GM13976 (cell line): Measurements from ENCODE around the gene PRKAG2.
"Not testable (repeated sequence)": the region's sequence is repeated elsewhere in the genome, so short reads cannot be mapped to it uniquely, and the experiment has no call there.

Source experiments
- DNase-seq: peaks from one replicate; pipeline ENCODE4 v3.0.0; 2012; ENCODE audit warnings: low spot score
- in situ Hi-C: fragments of 300-500 bp; cut with MboI; formaldehyde crosslinking; loops from one replicate; pipeline ENCODE4 v1.12.0; 2022; ENCODE audit warnings: low sequenced_read_pairs, mixed read lengths, inconsistent platforms; ENCODE audit not compliant: unreplicated experiment
- TF ChIP-seq, protein P1 (sequence below): IDR thresholded peaks from 2 replicates; pipeline ENCODE4 v1.5.1; 2012; ENCODE audit warnings: borderline replicate concordance, mild to moderate bottlenecking; ENCODE audit not compliant: insufficient read depth; ENCODE audit errors: extremely low read depth, missing control alignments, control extremely low read depth

Gene PRKAG2

GRCh38 chr7:151575410-151575809 lies 301.5 kb downstream of the PRKAG2 start:
- TF ChIP-seq, protein P1, sequence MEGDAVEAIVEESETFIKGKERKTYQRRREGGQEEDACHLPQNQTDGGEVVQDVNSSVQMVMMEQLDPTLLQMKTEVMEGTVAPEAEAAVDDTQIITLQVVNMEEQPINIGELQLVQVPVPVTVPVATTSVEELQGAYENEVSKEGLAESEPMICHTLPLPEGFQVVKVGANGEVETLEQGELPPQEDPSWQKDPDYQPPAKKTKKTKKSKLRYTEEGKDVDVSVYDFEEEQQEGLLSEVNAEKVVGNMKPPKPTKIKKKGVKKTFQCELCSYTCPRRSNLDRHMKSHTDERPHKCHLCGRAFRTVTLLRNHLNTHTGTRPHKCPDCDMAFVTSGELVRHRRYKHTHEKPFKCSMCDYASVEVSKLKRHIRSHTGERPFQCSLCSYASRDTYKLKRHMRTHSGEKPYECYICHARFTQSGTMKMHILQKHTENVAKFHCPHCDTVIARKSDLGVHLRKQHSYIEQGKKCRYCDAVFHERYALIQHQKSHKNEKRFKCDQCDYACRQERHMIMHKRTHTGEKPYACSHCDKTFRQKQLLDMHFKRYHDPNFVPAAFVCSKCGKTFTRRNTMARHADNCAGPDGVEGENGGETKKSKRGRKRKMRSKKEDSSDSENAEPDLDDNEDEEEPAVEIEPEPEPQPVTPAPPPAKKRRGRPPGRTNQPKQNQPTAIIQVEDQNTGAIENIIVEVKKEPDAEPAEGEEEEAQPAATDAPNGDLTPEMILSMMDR, result no peak
- in situ Hi-C loops, result no loop called here
- no peak for DNase-seq

DNA sequence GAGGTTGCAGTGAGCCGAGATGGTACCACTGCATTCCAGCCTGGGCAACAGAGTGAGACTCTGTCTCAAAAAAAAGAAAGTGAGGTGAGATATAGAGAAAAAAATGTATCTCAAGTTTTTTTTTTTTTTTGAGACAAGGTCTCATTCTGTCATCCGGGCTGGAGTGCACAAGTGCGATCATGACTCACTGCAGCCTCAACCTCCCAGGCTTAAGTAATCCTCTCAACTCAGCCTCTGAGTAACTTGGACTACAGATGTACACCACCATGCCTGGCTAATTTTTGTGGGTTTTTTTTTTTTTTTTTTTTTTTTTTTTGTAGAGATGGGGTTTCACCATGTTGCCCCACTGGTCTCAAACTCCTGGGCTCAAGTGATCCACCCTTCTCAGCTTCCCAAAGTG lies 303.9 kb downstream of the PRKAG2 start:
- DNase-seq, result not testable (repeated sequence)

DNA sequence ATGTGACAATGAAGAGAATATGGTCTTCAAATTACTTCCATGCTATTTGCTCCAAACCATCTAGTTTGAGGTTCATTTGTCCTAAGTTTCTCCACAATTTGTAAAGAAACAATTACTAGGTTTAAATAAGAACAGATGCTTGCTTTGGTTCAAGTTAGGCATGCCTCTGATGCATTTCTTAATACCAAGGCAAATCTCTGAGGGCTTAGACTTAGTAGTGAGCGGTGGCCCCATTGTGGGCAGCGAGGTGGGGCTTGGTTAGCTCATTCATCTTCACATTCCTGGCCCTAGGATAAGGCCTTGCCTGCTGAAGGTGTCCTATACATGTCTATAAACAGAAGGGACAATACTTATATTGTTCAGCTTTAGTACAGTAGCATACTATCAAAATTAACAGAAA lies 304.8 kb downstream of the PRKAG2 start:
- TF ChIP-seq, protein P1, result no peak
- no peak for DNase-seq
- in situ Hi-C loops, result no loop called here

More for the DNA sequence above, 303.9 kb downstream of the PRKAG2 start:
- in situ Hi-C loops, result not testable (repeated sequence)

DNA sequence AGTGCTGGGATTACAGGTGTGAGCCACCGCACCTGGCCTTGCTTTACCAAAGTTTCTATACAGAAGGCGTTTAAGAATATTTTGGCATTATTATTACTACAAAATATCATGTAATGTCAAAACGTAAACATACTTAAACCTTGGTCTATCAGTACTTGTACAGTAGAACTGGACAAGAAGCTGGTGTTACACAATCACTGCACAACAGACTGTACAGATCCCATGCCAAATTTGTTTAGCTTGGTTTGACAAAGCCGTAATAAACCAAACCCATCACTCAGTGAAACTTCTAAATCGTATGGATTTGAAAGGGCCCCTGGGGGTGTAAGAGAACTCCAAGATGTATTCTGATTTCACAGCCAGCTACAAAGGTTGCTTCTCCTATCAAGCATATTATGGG lies 305.4 kb downstream of the PRKAG2 start:
- in situ Hi-C loops, result no loop called here

DNA sequence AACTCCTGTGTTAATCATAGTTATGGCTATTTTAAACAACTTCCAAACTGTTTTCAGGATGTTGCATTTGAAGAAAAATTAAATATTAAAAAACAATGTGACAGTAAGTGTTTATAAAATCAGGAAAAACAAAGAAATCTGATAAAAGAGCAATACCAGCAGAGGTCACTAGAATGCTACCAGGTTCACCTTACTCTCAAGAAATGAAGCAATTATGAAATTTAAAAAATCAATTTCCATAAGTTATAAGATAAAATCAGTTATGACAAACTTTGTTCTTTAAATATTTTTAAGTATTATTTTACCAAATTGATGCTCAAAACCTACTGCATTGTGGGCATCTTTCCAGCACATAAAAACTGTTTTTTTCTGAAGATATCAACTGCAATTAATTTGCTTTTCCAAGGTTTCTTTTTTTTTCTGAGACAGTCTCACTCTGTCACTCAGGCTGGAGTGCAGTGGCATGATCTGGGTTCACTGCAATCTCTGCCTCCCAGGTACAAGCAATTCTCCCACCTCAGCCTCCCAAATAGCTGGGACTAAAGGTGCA lies 306.5 kb downstream of the PRKAG2 start:
- no peak for DNase-seq
- in situ Hi-C loops, result no loop called here
- TF ChIP-seq, protein P1, result no peak

More for the DNA sequence above, 305.4 kb downstream of the PRKAG2 start:
- TF ChIP-seq, protein P1, result no peak
- no peak for DNase-seq

GRCh38 chr7:151568956-151569940 lies 307.7 kb downstream of the PRKAG2 start:
- in situ Hi-C loops, result no loop called here
- TF ChIP-seq, protein P1, result no peak
- no peak for DNase-seq

- TF ChIP-seq, protein P1, result no peak
- no peak for DNase-seq
- in situ Hi-C loops, result no loop called here
Observed at GRCh38 chr7:151566897-151567320, 310.0 kb downstream of the PRKAG2 start.
